HG03354 (cell line): Measurements from ENCODE around the gene SLC16A5.

Source experiments
- ATAC-seq: cut with Tn5 transposase; IDR thresholded peaks from one replicate; pipeline ENCODE4 v1.9.1; 2021; ENCODE audit warnings: mild to moderate bottlenecking; ENCODE audit not compliant: unreplicated experiment, poor library complexity, severe bottlenecking

The SLC16A5 gene

DNA sequence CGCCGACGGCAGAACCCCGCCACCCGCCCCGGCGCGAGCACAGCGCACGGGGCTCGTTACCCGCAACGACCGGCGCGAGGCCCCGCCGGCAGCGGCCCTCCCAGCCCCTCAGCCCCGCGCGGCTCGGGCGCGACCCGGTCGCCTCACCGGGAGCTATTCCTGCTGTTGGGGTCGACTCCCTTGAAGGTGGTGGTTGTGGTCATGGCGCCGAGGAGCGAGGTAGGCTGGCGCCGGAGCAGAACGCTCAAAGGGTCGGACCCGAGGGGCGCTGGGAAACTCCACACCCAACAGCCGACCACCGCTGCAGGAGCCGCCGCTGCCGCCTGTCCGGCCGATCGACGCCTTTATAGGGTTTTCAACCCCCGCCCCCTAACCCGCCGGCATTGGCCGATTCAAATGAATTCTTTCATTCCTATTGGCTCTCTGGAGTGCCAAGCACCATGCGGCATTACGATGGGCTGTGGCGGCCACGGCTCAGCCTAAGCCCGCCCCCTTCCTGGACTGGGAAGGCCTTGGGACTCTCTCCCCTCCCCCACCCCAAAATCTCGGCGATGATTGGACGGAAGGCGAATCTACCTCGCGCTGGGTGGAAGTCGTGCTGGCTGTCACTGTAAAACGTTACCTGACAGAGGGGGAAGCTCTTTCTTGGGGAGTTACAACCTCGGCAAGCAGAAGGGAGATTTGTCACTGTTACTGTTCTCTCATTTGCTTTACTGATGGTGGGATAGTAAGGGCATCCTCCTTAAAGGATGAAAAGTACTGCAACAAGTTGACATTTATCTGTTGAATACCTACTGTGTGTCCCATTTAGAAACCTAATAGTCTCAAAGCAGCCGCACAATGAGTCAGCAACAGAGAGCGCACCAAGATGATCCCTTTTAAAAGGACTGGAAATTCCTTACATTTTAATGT lies 66.7 kb downstream of the SLC16A5 start, which contains the start of gene JPT1:
Gene JPT1 (minus strand): TSS at position 318 of the 912 bp plus-strand sequence. CDS start 115 bp downstream, at position 203.
- peak; percentile 96 for ATAC-seq

DNA sequence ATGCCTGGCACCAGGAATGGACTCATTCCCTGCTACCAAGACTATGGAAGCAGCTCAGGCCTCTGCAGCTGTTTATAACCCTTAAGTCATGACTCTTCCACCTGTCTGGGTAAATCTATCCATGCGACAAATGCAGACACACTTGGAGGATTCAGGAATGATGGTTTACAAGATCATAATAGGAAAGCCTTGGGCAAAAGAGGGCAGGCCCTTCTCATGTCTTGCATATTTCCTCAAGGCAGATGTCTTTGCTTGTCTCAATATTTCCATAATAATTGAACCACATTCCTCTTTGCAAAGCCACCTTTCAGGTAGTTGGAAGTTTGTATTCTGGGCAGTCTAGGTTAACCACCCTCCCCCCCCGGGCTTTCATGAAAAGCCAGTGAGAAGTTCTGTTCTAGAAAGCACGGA lies 67.4 kb downstream of the SLC16A5 start:
- ATAC-seq = no peak
